ENCODE results near the gene SLC35F1. TPM values are rescaled to one million over a fixed set of nuclear protein-coding genes. Genes with fewer than 3 reads are reported as not detected.

SLC35F1 gene
- total and polyA plus RNA-seq, 2 donors (not counting 3 experiments of a cell fraction or from before 2014, with no cell fraction given): not detected

DNA sequence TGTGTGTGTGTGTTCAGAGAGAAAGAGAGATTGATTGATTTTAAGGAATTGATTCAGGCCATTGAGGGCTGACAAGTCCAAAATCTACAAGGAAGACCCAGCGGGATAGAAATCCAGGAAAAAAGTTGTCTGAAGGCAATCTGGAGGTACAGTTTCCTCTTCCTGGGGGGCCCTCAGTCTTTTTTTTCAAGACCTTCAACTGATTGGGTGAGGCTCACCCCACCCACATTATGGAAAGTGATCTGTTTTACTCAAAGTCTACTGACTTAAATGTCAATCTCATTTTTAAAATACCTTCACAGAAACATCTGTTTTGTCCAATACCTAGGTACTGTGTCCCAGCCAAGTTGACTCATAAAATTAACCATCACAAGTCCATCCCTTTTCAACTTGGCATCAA lies 398.0 kb downstream of the SLC35F1 start:
- Histone ChIP-seq H4K20me1 (replicated peaks; ENCODE audit: control insufficient read depth, extremely low read depth, insufficient read depth, low read length) (no peaks in the 10 kb centered on the region), H3K36me3 (ENCODE audit: control insufficient read depth in 2 of 2, extremely low read depth in 1 of 2, insufficient read depth in 2 of 2, low read length in 2 of 2) (no peaks in the 10 kb centered on the region), H3K9me3 (replicated peaks; ENCODE audit: control insufficient read depth, insufficient read depth, low read length) (no peaks in the 10 kb centered on the region), H3K9ac (replicated peaks; ENCODE audit: extremely low read depth, insufficient read depth, low read length) (no peak overlapping the region), H3K79me2 (ENCODE audit: control insufficient read depth, insufficient read depth, low read length) (no peaks in the 10 kb centered on the region), H3K4me3 (replicated peaks in 1 of 3; ENCODE audit: insufficient read depth in 1 of 3, low read depth in 1 of 3, low read length in 3 of 3) (no peak overlapping the region), H3K4me2 (ENCODE audit: insufficient read depth, low read length) (no peak overlapping the region), H2AFZ (ENCODE audit: low read depth, low read length) (no peak overlapping the region), H3K27me3 (ENCODE audit: control insufficient read depth in 2 of 2, insufficient read depth in 2 of 2, low read length in 2 of 2) (no peaks in the 10 kb centered on the region), H3K27ac (ENCODE audit: insufficient read depth, low read depth, low read length) (no peak overlapping the region), H3K9me1 (replicated peaks; ENCODE audit: control insufficient read depth, extremely low read depth, insufficient read depth, low read length) (no peaks in the 10 kb centered on the region), H3K4me1 (ENCODE audit: control insufficient read depth, extremely low read depth, insufficient read depth, low read length) (no peaks in the 10 kb centered on the region)
- DNase-seq (ENCODE audit: low read depth, low spot score) (no peak), FAIRE-seq (no peak)
- TF ChIP-seq FOS (IDR thresholded peaks at IDR 0.05; ENCODE audit: borderline replicate concordance, insufficient read depth, low read length): no peak
- no peak for TF ChIP-seq GATA2 (IDR thresholded peaks at IDR 0.05; ENCODE audit: insufficient read depth, insufficient read length, low read depth, low read length)
- TF ChIP-seq, protein P1, sequence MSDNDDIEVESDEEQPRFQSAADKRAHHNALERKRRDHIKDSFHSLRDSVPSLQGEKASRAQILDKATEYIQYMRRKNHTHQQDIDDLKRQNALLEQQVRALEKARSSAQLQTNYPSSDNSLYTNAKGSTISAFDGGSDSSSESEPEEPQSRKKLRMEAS (IDR thresholded peaks at IDR 0.05; ENCODE audit: insufficient read depth, insufficient read length): no peak
- no peak for TF ChIP-seq EZH2 (IDR thresholded peaks at IDR 0.05; ENCODE audit: borderline replicate concordance, low read depth, low read length, severe bottlenecking)
- no peak for TF ChIP-seq POLR2AphosphoS5 (IDR thresholded peaks at IDR 0.05; ENCODE audit: insufficient read depth, low read depth, low read length)
- TF ChIP-seq JUN (IDR thresholded peaks at IDR 0.05; ENCODE audit: borderline replicate concordance, insufficient read depth, insufficient read length, low read depth): no peak
- TF ChIP-seq, protein P2, sequence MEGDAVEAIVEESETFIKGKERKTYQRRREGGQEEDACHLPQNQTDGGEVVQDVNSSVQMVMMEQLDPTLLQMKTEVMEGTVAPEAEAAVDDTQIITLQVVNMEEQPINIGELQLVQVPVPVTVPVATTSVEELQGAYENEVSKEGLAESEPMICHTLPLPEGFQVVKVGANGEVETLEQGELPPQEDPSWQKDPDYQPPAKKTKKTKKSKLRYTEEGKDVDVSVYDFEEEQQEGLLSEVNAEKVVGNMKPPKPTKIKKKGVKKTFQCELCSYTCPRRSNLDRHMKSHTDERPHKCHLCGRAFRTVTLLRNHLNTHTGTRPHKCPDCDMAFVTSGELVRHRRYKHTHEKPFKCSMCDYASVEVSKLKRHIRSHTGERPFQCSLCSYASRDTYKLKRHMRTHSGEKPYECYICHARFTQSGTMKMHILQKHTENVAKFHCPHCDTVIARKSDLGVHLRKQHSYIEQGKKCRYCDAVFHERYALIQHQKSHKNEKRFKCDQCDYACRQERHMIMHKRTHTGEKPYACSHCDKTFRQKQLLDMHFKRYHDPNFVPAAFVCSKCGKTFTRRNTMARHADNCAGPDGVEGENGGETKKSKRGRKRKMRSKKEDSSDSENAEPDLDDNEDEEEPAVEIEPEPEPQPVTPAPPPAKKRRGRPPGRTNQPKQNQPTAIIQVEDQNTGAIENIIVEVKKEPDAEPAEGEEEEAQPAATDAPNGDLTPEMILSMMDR (IDR thresholded peaks at IDR 0.05; ENCODE audit: extremely low read depth in 1 of 2, insufficient read depth in 1 of 2, low read depth in 1 of 2, low read length in 2 of 2): no peak
- intact Hi-C loops (cut with micrococcal nuclease) (no loop called here), dilution Hi-C loops (cut with MboI; ENCODE audit: extremely low pct_ligation_motif_present, low sequenced_read_pairs) (no loop called here)
- ChIA-PET POLR2A (no interaction called here), CTCF (no interaction called here)
- BruUV-seq (replicated peaks): no TSS peak

Data from endothelial cell of umbilical vein (primary cell).